ENCODE data around the gene SENP2. TPM values are rescaled to one million over a fixed set of nuclear protein-coding genes. Genes with fewer than 3 reads are reported as not detected.

Gene SENP2
- total RNA-seq, 1 experiment from 2014 or later: 30.5 TPM

Other genes with a start within 250 kb of the SENP2 start
- 10.5 and 15.1 TPM in 2 replicates for gene MAP3K13, start 223.2 kb upstream of the SENP2 start, total RNA-seq (2014; rRNA removed; shearing (Covaris generic); ENCODE audit: low replicate concordance)
- gene TMEM41A, start 87.3 kb upstream of the SENP2 start, total RNA-seq (2014; rRNA removed; shearing (Covaris generic); ENCODE audit: low replicate concordance): 16.9 and 18.3 TPM in 2 replicates
- not detected in 2 replicates for gene LIPH, start 33.7 kb upstream of the SENP2 start, total RNA-seq (2014; rRNA removed; shearing (Covaris generic); ENCODE audit: low replicate concordance)
- gene IGF2BP2, start 238.7 kb downstream of the SENP2 start, total RNA-seq (2014; rRNA removed; shearing (Covaris generic); ENCODE audit: low replicate concordance): 26.2 and 49.3 TPM in 2 replicates

Measured in MG63 (cell line).